GM19324 (cell line): ENCODE measurements around the gene PDE2A.

Source experiments
- ATAC-seq: cut with Tn5 transposase; IDR thresholded peaks from one replicate; pipeline ENCODE4 v1.9.1; 2021; ENCODE audit warnings: mild to moderate bottlenecking, moderate library complexity; ENCODE audit not compliant: unreplicated experiment, low FRiP score

Gene PDE2A

GRCh38 chr11:72705442-72706365 lies 31.5 kb upstream of the PDE2A start:
- no peak for ATAC-seq

GRCh38 chr11:72704783-72705265 lies 30.6 kb upstream of the PDE2A start:
- no peak for ATAC-seq

GRCh38 chr11:72704028-72704782 lies 30.0 kb upstream of the PDE2A start:
- ATAC-seq = no peak

- ATAC-seq = no peak
Measured at GRCh38 chr11:72703267-72704008, 29.2 kb upstream of the PDE2A start.

- ATAC-seq = no peak
Measured at GRCh38 chr11:72702577-72703241, 28.5 kb upstream of the PDE2A start.

- ATAC-seq = no peak
Measured at GRCh38 chr11:72702096-72702495, 27.9 kb upstream of the PDE2A start.

- no peak for ATAC-seq
Measured at GRCh38 chr11:72701466-72701865, 27.2 kb upstream of the PDE2A start.

GRCh38 chr11:72700146-72700545 lies 25.9 kb upstream of the PDE2A start:
- no peak for ATAC-seq

GRCh38 chr11:72697814-72698213 lies 23.6 kb upstream of the PDE2A start:
- no peak for ATAC-seq

- ATAC-seq = no peak
Measured at GRCh38 chr11:72696866-72697700, 22.9 kb upstream of the PDE2A start.

- ATAC-seq = no peak
Measured at GRCh38 chr11:72695354-72695753, 21.1 kb upstream of the PDE2A start.

- no peak for ATAC-seq
Measured at GRCh38 chr11:72693271-72693968, 19.2 kb upstream of the PDE2A start.

GRCh38 chr11:72692498-72693237 lies 18.4 kb upstream of the PDE2A start:
- no peak for ATAC-seq

GRCh38 chr11:72690166-72690565 lies 15.9 kb upstream of the PDE2A start:
- no peak for ATAC-seq

- ATAC-seq = no peak
Measured at GRCh38 chr11:72688929-72689328, 14.7 kb upstream of the PDE2A start.

GRCh38 chr11:72688486-72688885 lies 14.3 kb upstream of the PDE2A start:
- ATAC-seq = no peak

- no peak for ATAC-seq
Measured at GRCh38 chr11:72687326-72687725, 13.1 kb upstream of the PDE2A start.

- ATAC-seq = no peak
Measured at GRCh38 chr11:72686639-72687220, 12.5 kb upstream of the PDE2A start.
